ENCODE data around the gene PTPRN2. TPM values are rescaled to one million over a fixed set of nuclear protein-coding genes. Genes with fewer than 3 reads are reported as not detected.

The PTPRN2 gene
- total and polyA plus RNA-seq, 9 of the 15 experiments (the other 6 are each of a cell fraction or from before 2014, with no cell fraction given), result not detected

GRCh38 chr7:157904866-157905570 is 682.6 kb downstream of the PTPRN2 start:
- DNase-seq (ENCODE audit: extremely low read depth in 1 of 4, low spot score in 3 of 4), result no peak
- H3K4me3 ChIP-seq, result no peak overlapping the region
- H3K4me2 ChIP-seq (ENCODE audit: insufficient read depth, low read length), result no peak overlapping the region
- POLR2A ChIA-PET, result no interaction called here
- intact Hi-C loops (cut with micrococcal nuclease), result no loop called here
- CTCF ChIA-PET (ENCODE audit: low intra/inter-chr PET ratio), result no interaction called here
- WGBS (ENCODE audit: insufficient coverage, low coverage, missing lambda C conversion rate), result under 1% methylated on average over 17 of the region's 17 CpGs
- in situ Hi-C loops (cut with MboI), result no loop called here
- no peaks in the 10 kb centered on the region for H3K9me3 ChIP-seq (replicated peaks; ENCODE audit: control insufficient read depth, insufficient read depth, low read depth, low read length)
- H3K27ac ChIP-seq (ENCODE audit: extremely low read depth, low read depth, low read length), result no peak overlapping the region
- H3K27me3 ChIP-seq (ENCODE audit: control insufficient read depth in 2 of 2, insufficient read depth in 2 of 2, low read length in 2 of 2), result peaks cover 50 to 92% of the 10 kb centered on the region in 2 experiments
- peaks cover 0 to 14% of the 10 kb centered on the region in 2 experiments; a peak in 1 of 5 replicates for H3K4me1 ChIP-seq (replicated peaks in 1 of 2; ENCODE audit: control insufficient read depth in 2 of 2, insufficient read depth in 2 of 2, low read length in 2 of 2)
- FAIRE-seq, result no peak
- no peak overlapping the region for H2AFZ ChIP-seq (ENCODE audit: low read depth, low read length)
- H3K9me1 ChIP-seq (ENCODE audit: control insufficient read depth, insufficient read depth, low read length), result no peaks in the 10 kb centered on the region
- peaks cover 10% of the 10 kb centered on the region; the same call in 1 of the 2 replicates for H4K20me1 ChIP-seq (replicated peaks; ENCODE audit: control insufficient read depth, insufficient read depth, low read length)
- H3K9ac ChIP-seq (ENCODE audit: insufficient read depth in 1 of 2, low read depth in 2 of 2, low read length in 2 of 2), result no peak overlapping the region
- H3K36me3 ChIP-seq (ENCODE audit: control insufficient read depth, insufficient read depth, low read length), result no peaks in the 10 kb centered on the region
- no peak for ATAC-seq
- no peaks in the 10 kb centered on the region for H3K79me2 ChIP-seq (ENCODE audit: control insufficient read depth, insufficient read depth, low read length)
- no TSS peak for BruUV-seq (replicated peaks)
- TF ChIP-seq ZNF347 (CRISPR knock-in tag; IDR thresholded peaks at IDR 0.05; ENCODE audit: low read depth) (no peak), ZBTB49 (CRISPR knock-in tag; IDR thresholded peaks at IDR 0.05; ENCODE audit: borderline replicate concordance) (no peak), FOXA3 (CRISPR knock-in tag; conservative IDR thresholded peaks at IDR 0.05 in 1 of 2, IDR thresholded peaks at IDR 0.05 in 1 of 2) (no peak), MIER1 (IDR thresholded peaks at IDR 0.05; ENCODE audit: low read depth) (no peak), E2F4 (CRISPR knock-in tag; IDR thresholded peaks at IDR 0.05; ENCODE audit: low read depth) (no peak), MAFK (IDR thresholded peaks at IDR 0.05; ENCODE audit: low read length) (no peak), SMARCC2 (IDR thresholded peaks at IDR 0.05; ENCODE audit: low read depth) (no peak), ZNF57 (CRISPR knock-in tag; IDR thresholded peaks at IDR 0.05) (no peak), ZNF584 (CRISPR knock-in tag; IDR thresholded peaks at IDR 0.05; ENCODE audit: low read depth) (no peak), EHMT2 (IDR thresholded peaks at IDR 0.05) (no peak), SREBF1 (IDR thresholded peaks at IDR 0.05; ENCODE audit: borderline replicate concordance, low read depth, low read length) (no peak), MLLT1 (IDR thresholded peaks at IDR 0.05) (no peak), ARHGAP35 (IDR thresholded peaks at IDR 0.05; ENCODE audit: partially characterized antibody) (no peak), GTF2B (IDR thresholded peaks at IDR 0.05; ENCODE audit: extremely low read depth, insufficient read length) (no peak), FOXO4 (CRISPR knock-in tag; IDR thresholded peaks at IDR 0.05) (no peak)
